Forelimb muscle (tissue), 1 donor: ENCODE data around the gene IL17RA. TPM values are rescaled to one million over a fixed set of nuclear protein-coding genes. Genes with fewer than 3 reads are reported as not detected.
"Not testable (repeated sequence)": the region's sequence is repeated elsewhere in the genome, so short reads cannot be mapped to it uniquely, and the experiment has no call there.

Source experiments
- DNase-seq: peaks from one replicate; pipeline ENCODE4 v3.0.0-alpha.2; 2013; ENCODE audit warnings: low read depth
- polyA plus RNA-seq: library from polyadenylated mRNA; unstranded; fragments of 120-200 nt; gene quantifications from one replicate; pipeline ENCODE4 v1.2.1, GENCODE V29; 2013; ENCODE audit not compliant: insufficient read length

IL17RA gene
- polyA plus RNA-seq, 1 donor = 2.6 TPM

DNA sequence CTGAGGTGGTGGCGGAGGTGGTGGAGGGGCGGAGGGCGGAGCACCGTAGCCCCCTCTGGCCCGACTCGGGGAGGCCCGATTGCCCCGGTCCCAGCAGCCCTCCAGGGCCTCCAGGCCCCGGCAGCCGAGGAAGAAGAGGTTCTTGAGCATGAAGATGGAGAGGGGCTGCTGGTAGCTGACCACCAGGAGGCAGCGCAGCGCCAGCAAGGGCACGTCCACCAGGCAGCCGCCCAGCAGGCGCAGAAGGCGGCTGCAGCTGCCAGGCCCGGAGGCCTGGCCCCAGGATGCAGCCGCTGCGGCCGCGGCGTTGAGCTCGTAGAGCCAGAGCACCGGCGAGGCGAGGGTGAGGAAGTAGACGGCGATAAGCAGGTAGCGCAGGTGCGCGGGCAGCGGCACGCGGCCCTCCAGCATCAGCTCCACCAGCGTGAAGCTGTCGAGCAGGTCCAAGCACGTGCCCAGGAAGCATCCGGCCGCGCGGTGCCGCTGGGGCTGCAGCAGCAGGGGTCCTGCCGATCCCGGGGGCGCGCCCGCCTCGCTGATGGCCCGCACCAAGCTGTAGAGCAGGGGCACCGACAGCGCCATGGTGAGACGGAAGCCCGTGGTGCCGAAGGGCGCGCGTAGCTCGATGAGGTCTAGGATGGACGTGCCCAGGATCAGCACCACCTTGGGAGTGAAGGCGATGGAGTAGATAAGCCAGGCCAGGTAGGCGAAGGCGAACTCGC lies 34.8 kb downstream of the IL17RA start:
- DNase-seq = no peak

DNA sequence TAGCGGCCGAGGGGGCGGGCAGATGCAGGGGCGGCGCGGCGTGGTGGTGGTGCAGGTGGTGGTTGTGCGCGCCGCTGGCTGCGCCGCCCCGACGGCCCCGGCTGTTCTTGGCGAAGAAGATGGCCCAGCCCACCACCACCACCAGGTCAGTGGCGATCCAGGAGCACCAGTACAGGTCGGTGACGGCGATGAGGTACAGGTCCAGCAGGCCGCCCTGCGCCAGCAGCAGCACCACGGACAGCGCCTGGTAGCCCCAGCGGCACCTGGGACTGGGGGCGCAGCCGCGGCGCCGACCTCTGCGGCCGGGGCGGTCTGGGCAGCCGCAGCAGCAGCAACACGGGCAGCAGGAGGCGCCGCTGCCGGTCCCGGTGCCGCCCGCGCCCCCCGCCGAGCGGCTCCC lies 35.5 kb downstream of the IL17RA start:
- no peak for DNase-seq

DNA sequence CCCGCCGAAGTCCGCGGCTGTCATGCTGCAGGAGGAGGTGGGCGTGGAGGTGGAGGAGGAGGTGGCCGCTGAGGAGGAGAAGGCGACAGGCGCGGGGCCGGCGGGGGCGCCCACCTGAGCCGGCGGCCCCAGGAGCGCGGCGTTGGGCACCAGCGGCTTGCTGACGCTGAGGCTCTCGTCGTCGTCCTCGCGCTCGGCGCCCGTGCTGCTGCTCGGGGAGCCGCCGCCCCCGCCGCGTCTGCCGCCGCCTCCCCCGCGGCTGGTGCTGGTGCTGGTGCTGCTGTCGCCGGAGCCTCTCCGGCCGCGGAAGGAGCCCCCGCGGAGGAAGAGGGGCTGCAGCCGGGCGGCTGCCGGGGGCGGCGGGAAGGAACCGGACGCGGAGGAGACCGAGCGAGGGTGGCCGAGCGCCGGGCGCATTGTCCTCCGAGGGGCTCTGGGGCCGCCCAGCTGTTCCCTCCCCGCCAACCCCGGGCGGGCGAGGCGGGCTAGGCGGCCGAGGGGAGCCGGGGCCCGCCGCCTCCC lies 36.0 kb downstream of the IL17RA start:
- no peak for DNase-seq

GRCh38 chr22:17121233-17122195 lies 36.7 kb downstream of the IL17RA start, which contains the start of gene TMEM121B:
Gene TMEM121B (minus strand): TSS chr22:17121360. CDS start chr22:17121127, 233 bp downstream.
- DNase-seq = no peak

GRCh38 chr22:17130199-17130598 lies 45.4 kb downstream of the IL17RA start:
- no peak for DNase-seq

DNA sequence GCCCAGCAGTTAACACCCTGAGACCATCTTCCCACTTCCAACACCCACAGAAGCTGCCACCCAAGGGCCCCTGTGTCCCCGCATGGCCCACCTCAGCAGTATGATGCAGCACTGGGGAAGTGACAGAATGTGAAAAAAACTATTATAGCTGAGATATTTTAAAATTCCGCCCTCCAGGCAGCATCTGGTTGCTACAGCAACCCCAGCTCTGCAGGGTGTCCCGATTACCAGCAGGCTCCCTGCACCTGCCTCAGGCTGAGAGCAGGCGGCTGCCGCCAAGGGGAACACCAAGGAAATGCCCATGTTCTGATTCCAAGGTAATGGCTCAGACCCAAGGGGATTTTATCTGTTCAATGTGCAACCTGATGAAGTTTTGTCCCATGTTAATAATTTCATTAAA lies 46.9 kb downstream of the IL17RA start:
- DNase-seq = no peak

DNA sequence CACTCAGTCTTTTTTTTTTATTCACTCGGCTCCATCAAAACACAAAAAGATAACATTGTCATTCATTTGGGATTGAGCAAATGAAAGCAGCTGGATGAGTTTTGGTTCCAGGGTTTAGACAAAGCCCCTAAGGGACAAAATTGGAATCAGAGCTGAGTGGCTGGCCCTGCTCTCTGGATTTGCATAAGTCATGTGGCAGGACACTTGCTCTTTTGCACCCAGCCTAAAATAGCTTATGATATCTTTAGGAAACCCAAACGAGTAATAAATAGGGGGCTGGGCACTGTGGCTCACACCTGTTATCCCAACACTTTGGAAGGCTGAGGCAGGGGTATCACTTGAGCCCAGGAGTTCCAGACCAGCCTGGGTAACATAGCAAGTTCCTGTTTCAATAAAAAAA lies 47.3 kb downstream of the IL17RA start:
- no peak for DNase-seq

GRCh38 chr22:17133137-17133536 lies 48.3 kb downstream of the IL17RA start:
- no peak for DNase-seq

- no peak for DNase-seq
Observed at GRCh38 chr22:17135153-17135760, 50.5 kb downstream of the IL17RA start.

GRCh38 chr22:17137170-17137569 lies 52.4 kb downstream of the IL17RA start:
- no peak for DNase-seq

- no peak for DNase-seq
Observed at GRCh38 chr22:17137861-17138425, 53.1 kb downstream of the IL17RA start.

DNA sequence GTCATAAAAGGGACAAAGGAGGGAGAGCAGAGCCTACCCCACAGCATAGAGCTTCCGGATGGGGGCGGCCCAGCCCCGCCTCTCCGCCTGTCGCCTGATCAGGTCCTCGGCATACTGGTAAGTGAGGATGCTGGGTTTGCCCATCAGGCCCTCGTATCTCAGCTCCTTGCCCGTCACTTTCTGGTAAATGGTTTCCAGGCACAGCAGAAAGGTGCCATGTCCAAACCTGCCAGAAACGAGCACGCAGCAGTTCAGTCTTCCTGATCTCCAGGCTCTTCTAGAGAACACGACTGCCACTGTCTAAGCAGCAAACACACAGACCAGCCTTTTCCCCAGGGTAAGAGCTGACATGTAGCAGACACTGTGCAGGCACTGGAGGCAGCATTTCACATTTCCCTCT lies 53.7 kb downstream of the IL17RA start:
- no peak for DNase-seq

DNA sequence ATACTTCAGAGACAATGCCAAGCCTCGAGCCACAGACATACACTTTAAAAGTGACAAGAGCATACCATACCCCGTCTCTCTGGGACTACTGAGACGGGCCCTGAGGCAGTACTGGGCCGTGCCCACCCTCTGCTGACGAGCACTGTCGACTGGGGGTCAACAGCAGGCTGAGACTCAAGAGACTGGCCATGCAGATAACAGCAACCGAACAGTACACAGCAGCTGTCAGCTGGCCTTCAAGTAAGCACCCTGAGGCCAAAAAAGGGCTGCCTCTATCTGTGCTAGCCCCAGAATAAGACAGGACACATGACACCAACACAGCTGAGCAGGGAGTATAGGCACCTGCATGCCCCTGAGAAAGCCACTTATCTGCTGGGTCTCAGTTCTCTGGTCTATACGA lies 55.2 kb downstream of the IL17RA start:
- no peak for DNase-seq

GRCh38 chr22:17140826-17141766 lies 56.3 kb downstream of the IL17RA start:
- DNase-seq = no peak

DNA sequence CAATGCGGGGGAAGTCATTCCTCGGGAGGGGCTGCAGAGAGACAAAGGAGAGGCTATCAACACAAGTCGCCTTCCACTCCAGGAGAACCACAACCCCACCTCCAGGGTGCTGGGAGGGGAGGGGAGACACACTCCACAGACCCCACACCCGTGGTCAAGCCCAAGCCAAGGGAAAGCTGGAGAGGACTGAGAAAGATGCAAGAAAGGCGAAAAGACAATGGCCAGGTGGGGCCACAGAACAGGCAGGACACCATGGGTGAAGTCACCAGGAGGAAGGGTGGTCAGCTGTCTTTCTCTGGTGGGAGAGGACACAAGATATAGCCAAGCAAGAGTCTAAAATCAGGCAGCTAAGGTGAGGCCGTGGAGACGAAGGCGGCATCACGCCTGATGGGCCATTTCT lies 58.3 kb downstream of the IL17RA start:
- no peak for DNase-seq

GRCh38 chr22:17143826-17144225 lies 59.0 kb downstream of the IL17RA start:
- DNase-seq = no peak

GRCh38 chr22:17145021-17145680 lies 60.4 kb downstream of the IL17RA start:
- no peak for DNase-seq

DNA sequence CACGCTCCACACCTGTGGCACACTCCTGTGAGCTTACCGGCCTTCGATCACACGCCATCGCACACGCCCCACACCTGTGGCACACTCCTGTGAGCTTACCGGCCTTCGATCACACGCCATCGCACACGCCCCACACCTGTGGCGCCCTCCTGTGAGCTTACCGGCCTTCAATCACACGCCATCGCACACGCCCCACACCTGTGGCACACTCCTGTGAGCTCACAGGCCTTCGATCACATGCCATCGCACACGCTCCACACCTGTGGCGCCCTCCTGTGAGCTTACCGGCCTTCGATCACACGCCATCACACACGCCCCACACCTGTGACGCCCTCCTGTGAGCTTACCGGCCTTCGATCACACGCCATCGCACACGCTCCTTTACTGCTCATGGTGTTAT lies 62.7 kb downstream of the IL17RA start:
- not testable (repeated sequence) for DNase-seq

GRCh38 chr22:17149076-17149815 lies 64.4 kb downstream of the IL17RA start:
- no peak for DNase-seq
